Measurements from ENCODE around the gene RAB11A.

The RAB11A gene

GRCh38 chr15:65839985-65840384 is 29.3 kb upstream of the RAB11A start:
- H4K20me1 ChIP-seq (ENCODE audit: insufficient read depth, low read length) = no peaks in the 10 kb centered on the region
- no peaks in the 10 kb centered on the region for H3K36me3 ChIP-seq (ENCODE audit: insufficient read depth, low read length)
- no peak for DNase-seq
- TF ChIP-seq EZH2 (IDR thresholded peaks at IDR 0.05; ENCODE audit: borderline replicate concordance, low read depth, low read length, severe bottlenecking) (no peak), CTCF (IDR thresholded peaks at IDR 0.05; ENCODE audit: borderline replicate concordance, extremely low read depth, low read length, poor library complexity, severe bottlenecking) (no peak)
- no peaks in the 10 kb centered on the region for H3K79me2 ChIP-seq (ENCODE audit: insufficient read depth, low read length)
- H3K27me3 ChIP-seq (ENCODE audit: insufficient read depth, low read length, poor library complexity) = no peaks in the 10 kb centered on the region
- H2AFZ ChIP-seq (ENCODE audit: low read depth, low read length) = no peak overlapping the region
- no peaks in the 10 kb centered on the region for H3K4me1 ChIP-seq (ENCODE audit: insufficient read depth, low read length)
- no peaks in the 10 kb centered on the region for H3K9me3 ChIP-seq (ENCODE audit: insufficient read depth, low read length, severe bottlenecking)
- no peak overlapping the region for H3K27ac ChIP-seq (ENCODE audit: low read length)
- H3K4me2 ChIP-seq (ENCODE audit: insufficient read depth, low read length) = no peak overlapping the region
- no peak overlapping the region for H3K4me3 ChIP-seq (ENCODE audit: low read depth in 1 of 2, low read length in 2 of 2)
- H3K9ac ChIP-seq (ENCODE audit: low read depth, low read length) = no peak overlapping the region
- no peak for ATAC-seq (ENCODE audit: insufficient read depth, low read depth)

GRCh38 chr15:65841121-65841930 is 28.0 kb upstream of the RAB11A start:
- TF ChIP-seq CTCF (IDR thresholded peaks at IDR 0.05; ENCODE audit: borderline replicate concordance, extremely low read depth, low read length, poor library complexity, severe bottlenecking) = no peak
- no peak for ATAC-seq (ENCODE audit: insufficient read depth, low read depth)

GRCh38 chr15:65845826-65846519 is 23.3 kb upstream of the RAB11A start:
- H3K27me3 ChIP-seq (ENCODE audit: insufficient read depth, low read length, poor library complexity) = no peaks in the 10 kb centered on the region
- H2AFZ ChIP-seq (ENCODE audit: low read depth, low read length) = no peak overlapping the region
- no peak overlapping the region for H3K27ac ChIP-seq (ENCODE audit: low read length)
- H3K36me3 ChIP-seq (ENCODE audit: insufficient read depth, low read length) = no peaks in the 10 kb centered on the region
- no peak overlapping the region for H3K9ac ChIP-seq (ENCODE audit: low read depth, low read length)
- DNase-seq (no peak), ATAC-seq (ENCODE audit: insufficient read depth, low read depth) (no peak)
- no peaks in the 10 kb centered on the region for H3K9me3 ChIP-seq (ENCODE audit: insufficient read depth, low read length, severe bottlenecking)
- no peaks in the 10 kb centered on the region for H3K79me2 ChIP-seq (ENCODE audit: insufficient read depth, low read length)
- no peaks in the 10 kb centered on the region for H3K4me1 ChIP-seq (ENCODE audit: insufficient read depth, low read length)
- TF ChIP-seq EZH2 (IDR thresholded peaks at IDR 0.05; ENCODE audit: borderline replicate concordance, low read depth, low read length, severe bottlenecking) (no peak), CTCF (IDR thresholded peaks at IDR 0.05; ENCODE audit: borderline replicate concordance, extremely low read depth, low read length, poor library complexity, severe bottlenecking) (no peak)
- H3K4me2 ChIP-seq (ENCODE audit: insufficient read depth, low read length) = no peak overlapping the region
- no peaks in the 10 kb centered on the region for H4K20me1 ChIP-seq (ENCODE audit: insufficient read depth, low read length)
- H3K4me3 ChIP-seq (ENCODE audit: low read depth in 1 of 2, low read length in 2 of 2) = no peak overlapping the region

More at GRCh38 chr15:65841121-65841930, 28.0 kb upstream of the RAB11A start:
- Histone ChIP-seq H3K9ac (ENCODE audit: low read depth, low read length) (no peak overlapping the region), H3K4me2 (ENCODE audit: insufficient read depth, low read length) (no peak overlapping the region), H3K79me2 (ENCODE audit: insufficient read depth, low read length) (no peaks in the 10 kb centered on the region), H3K27ac (ENCODE audit: low read length) (no peak overlapping the region), H2AFZ (ENCODE audit: low read depth, low read length) (no peak overlapping the region), H3K9me3 (ENCODE audit: insufficient read depth, low read length, severe bottlenecking) (no peaks in the 10 kb centered on the region), H3K4me1 (ENCODE audit: insufficient read depth, low read length) (no peaks in the 10 kb centered on the region), H3K27me3 (ENCODE audit: insufficient read depth, low read length, poor library complexity) (no peaks in the 10 kb centered on the region), H3K36me3 (ENCODE audit: insufficient read depth, low read length) (no peaks in the 10 kb centered on the region), H4K20me1 (ENCODE audit: insufficient read depth, low read length) (no peaks in the 10 kb centered on the region), H3K4me3 (ENCODE audit: low read depth in 1 of 2, low read length in 2 of 2) (no peak overlapping the region)
- no peak for DNase-seq

Measured in DND-41 (cell line).